GM19035 (cell line): ENCODE measurements around the gene CFAP47.
"Not testable (repeated sequence)": the region's sequence is repeated elsewhere in the genome, so short reads cannot be mapped to it uniquely, and the experiment has no call there.

Experiments
- ATAC-seq: cut with Tn5 transposase; IDR thresholded peaks from one replicate; pipeline ENCODE4 v1.9.1; 2021; ENCODE audit not compliant: unreplicated experiment

Gene CFAP47, protein sequence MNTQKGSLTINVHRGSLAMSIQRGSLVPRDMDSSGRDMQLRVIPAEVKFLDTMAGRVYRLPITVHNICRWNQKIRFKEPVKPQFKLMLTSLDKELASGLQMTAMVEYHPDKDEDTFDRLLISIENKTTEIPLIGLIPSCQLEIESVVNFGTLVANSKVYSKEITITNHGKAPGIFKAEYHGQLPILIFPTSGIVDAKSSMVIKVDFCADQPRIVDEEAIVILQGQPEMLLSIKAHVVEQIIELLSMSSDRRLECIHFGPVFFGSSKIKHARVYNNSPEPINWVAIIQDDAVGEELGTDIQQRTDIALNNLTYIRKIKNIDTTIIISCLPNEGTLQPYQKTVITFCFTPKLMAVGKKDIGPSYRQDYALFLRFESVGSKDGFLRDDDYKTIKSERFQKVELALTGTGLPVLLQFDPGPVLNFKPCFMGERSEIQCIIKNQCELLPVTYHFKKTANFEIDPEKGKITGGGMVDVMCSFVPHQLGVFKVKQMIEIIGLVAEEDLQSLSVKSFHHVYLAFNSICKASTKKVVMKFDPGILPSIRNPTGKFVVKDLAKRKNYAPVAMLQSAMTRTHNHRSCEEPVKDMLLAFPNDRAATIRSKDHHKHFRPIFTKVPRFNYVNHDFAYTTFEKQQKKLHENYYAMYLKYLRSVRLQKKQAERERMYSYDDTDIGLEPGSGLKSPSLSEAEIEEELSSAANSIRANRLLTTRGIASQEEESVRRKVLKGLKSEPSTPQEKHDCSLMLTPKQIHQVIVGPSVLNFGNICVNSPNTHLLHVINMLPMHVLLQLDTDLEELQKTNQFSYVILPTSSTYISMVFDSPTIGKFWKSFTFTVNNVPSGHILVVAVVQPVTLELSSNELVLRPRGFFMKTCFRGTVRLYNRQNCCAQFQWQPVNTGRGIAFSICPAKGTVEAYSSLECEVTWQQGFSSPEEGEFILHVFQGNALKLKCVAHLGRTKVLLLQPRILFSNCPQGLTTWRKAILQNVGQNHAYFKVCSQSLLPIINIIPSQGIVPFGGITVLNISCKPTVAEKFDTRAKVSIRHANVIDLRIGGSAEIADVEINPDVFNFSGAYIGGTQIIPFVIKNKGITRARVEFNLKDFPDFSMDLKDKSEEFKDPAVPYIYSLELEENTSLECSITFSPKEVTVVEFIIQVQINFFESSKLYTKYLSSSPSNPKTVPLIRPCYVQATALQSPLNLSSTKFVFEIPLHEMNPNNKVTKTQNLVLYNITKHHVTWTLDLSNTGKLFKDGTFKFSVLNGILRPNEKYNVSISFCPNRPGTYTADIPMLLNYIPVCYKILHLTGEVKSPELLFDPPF (N-terminal part only)

GRCh38 chrX:35919536-35920309 lies at the start of gene CFAP47:
Gene CFAP47, plus strand, starts transcription at chrX:35919734. Its CDS starts 66 bp downstream, at chrX:35919800.
- ATAC-seq, result no peak

DNA sequence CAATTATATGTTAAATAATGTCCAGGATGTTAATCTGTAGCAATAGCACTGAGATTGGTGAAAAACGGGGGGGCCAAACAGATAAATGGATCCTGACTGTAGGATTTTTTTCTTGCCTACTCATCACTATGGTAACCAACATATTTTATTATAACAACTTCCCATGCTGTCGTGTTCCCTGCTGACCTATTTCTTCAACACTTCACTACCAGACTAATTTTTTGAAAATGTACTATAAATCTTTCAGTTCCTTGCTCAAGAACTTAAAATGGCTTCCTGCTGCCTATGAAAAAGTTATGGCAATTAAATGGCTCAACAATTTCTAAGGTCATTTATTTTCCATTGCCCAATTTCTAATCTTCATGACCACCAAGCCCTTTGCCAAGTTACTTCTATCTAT lies 38.9 kb upstream of the CFAP47 start:
- no peak for ATAC-seq

DNA sequence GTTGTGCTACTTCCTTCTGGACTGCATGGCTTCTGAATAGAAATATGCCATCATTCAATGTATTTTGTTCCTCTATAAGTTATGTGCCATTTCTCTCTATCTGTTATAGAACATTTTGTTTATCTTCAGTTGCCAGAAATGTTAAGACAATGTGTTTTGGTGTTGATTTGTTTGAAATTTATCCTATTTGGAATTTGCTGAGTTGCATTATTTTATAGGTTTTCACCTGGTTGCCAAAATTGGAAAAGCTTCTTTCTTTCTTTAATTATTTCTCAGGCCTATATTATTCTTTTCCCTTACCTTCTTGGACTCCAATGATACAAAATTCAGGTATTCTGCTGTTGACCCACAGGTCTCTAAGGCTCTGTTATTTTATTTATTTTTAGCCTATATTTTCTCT lies 33.4 kb upstream of the CFAP47 start:
- ATAC-seq, result no peak

- ATAC-seq, result no peak
Observed at GRCh38 chrX:35890699-35891098, 28.8 kb upstream of the CFAP47 start.

DNA sequence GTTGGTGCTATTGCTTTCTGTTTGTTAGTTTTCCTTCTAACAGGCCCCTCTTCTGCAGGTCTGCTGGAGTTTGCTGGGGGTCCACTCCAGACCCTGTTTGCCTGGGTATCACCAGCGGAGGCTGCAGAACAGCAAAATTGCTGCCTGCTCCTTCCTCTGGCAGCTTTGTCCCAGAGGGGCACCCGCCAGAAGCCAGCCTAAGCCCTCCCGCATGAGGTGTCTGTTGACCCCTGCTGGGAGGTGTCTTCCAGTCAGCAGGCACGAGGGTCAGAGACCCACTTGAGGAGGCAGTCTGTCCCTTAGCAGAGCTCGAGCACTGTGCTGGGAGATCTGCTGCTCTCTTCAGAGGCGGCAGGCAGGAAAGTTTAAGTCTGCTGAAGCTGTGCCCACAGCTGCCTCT lies 67.3 kb downstream of the CFAP47 start:
- ATAC-seq, result not testable (repeated sequence)

GRCh38 chrX:36007207-36007606 lies 87.7 kb downstream of the CFAP47 start:
- no peak for ATAC-seq

GRCh38 chrX:36019125-36019524 lies 99.6 kb downstream of the CFAP47 start:
- ATAC-seq, result no peak

DNA sequence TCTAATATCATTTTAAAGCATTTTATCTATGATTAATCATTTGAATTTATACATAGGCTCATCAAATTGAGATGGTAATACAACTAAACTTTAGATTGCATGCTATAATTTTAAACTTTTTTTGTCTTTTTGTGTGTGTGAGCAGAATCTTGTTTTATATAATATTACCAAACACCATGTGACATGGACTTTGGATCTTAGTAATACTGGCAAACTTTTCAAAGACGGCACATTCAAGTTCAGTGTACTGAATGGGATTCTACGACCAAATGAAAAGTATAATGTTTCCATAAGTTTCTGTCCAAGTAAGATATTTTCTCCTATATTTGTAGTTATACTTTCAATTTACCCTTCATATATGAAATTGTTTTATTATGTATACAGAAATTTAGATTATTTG lies 116.0 kb downstream of the CFAP47 start:
- ATAC-seq, result no peak

DNA sequence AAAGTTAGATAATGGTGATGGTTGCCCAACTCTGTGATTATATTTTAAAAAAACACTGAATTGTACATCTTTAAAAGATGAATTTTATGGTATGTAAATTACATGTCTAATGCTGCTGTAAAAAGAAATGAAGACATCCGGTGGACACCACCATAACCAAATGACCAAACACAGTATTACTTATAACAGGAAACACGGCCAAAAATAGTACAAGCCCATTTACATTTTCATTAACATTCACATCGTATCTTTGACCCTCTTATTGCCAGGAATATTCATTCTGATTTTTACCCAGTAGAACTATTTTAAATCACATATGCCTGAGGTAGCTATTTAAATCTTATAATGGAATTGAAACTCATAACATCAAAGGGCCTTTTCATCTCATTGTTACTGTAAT lies 143.2 kb downstream of the CFAP47 start:
- ATAC-seq, result no peak

DNA sequence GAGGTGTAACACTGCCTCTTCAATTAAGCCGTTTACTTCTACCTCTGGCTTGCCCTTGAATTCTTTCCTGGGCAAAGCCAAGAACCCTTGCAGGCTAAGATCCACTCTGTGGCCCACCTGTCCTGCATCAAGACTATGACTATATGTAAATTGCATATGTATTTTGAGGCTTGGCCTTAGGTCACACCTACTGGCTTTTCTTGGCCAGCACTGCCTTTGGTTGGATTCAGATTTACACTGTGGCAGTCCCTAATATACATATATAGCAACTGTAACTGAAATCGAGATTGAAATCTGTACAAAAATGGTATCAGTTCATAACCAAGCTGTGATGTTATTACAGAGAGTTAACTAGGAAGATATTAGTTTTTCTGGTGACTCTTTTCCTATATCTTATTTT lies 151.5 kb downstream of the CFAP47 start:
- ATAC-seq, result no peak

DNA sequence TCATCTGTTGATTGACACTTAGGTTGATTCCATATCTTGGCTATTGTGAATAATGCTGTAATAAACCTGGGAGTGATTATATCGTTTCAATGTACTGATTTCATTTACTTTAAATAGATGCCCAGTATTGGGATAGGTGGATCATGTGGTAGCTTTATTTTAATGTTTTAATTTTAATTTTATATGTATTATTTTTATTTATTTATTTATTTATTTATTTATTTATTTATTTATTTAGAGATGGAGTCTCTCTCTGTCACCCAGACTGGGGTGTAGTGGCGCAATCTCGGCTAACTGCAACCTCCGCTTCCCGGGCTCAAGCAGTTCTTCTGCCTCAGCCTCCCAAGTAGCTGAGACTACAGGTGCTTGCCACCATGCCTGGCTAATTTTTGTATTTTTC lies 155.5 kb downstream of the CFAP47 start:
- not testable (repeated sequence) for ATAC-seq

DNA sequence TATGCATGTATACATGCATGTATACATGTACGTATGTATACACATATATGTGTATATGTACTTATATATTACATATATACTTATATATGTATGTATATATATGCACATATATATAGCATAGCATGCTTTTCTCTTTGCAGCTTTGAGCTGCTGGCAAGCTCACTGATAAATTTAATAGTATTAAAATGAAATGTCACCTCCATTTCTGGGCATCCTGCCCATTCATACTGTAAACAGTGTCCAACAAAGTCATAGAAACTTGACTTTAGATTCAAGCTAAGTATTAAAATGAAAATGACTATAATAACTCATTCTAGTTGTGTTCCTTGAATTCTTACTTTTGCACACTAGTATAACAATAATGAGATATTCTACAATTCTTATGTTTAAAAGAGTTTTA lies 163.7 kb downstream of the CFAP47 start:
- ATAC-seq, result no peak

- ATAC-seq, result no peak
Observed at GRCh38 chrX:36087366-36087765, 167.8 kb downstream of the CFAP47 start.

- ATAC-seq, result not testable (repeated sequence)
Observed at GRCh38 chrX:36088939-36089338, 169.4 kb downstream of the CFAP47 start.

DNA sequence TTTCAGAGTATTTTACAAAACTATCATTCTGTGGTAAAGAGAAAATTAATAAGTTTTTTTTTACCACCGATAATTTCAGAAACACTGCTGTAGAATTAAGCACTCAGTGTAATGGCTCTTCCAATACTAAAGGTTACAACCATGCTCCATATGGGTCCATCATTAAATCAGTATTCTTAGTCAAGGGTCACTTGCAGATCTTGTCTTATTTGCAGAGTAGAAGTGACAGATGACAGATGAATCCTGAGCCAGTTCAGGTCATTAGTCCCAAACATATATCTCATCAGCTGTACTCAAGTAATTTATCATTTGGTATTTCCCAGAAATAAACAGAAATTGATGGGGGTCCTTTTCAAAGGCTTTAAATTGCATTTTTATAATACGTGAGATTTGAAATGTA lies 182.9 kb downstream of the CFAP47 start:
- no peak for ATAC-seq

GRCh38 chrX:36116222-36116621 lies 196.7 kb downstream of the CFAP47 start:
- ATAC-seq, result no peak

- no peak for ATAC-seq
Observed at GRCh38 chrX:36159254-36159653, 239.7 kb downstream of the CFAP47 start.

GRCh38 chrX:36160081-36160480 lies 240.5 kb downstream of the CFAP47 start:
- no peak for ATAC-seq

GRCh38 chrX:36198575-36198974 lies 279.0 kb downstream of the CFAP47 start:
- ATAC-seq, result no peak

DNA sequence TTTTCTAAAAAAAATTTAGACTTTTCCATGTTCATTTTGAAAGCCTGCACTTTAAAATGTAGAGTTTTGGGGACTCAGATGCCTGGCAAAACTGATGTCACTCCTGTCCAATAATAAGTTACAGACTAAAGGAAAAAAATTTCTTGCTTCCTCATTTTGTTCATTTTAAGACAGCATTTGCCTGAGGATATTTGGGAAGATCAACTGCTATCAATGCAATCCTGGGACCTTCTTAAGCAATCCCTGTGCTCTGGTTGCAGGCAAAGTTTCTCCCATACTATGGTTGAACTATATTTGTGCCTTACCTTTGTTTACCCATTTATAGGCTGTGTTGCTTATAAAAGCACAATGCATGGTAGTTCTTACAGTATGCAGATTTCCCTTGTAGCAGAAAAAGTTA lies 280.4 kb downstream of the CFAP47 start:
- ATAC-seq, result no peak
